H1 (cell line): ENCODE data around the gene VAPB. TPM values are rescaled to one million over a fixed set of nuclear protein-coding genes. Genes with fewer than 3 reads are reported as not detected.

ENCODE experiments used
- CTCF ChIA-PET: fragments of 300-600 bp; sonication (Branson Sonifier 250); formaldehyde crosslinking; loops from one replicate; lab custom pipeline; 2021; ENCODE audit not compliant: partially characterized antibody; lab: Charles Lee
- POLR2A ChIA-PET: fragments of 300-600 bp; sonication (Branson Sonifier 250); formaldehyde crosslinking; loops from one replicate; lab custom pipeline; 2021; ENCODE audit warnings: inconsistent platforms; ENCODE audit not compliant: partially characterized antibody; lab: Charles Lee
- DNase-seq, 2 experiments: peaks; one replicate each; pipeline versions ENCODE4 v3.0.0 to v3.0.0-alpha.2; 2010 to 2022; ENCODE audit warnings: low spot score in 2 of 2, low read depth in 1 of 2, mixed read lengths in 1 of 2
- FAIRE-seq: peaks from 2 replicates; lab custom pipeline; 2011; peaks lifted over from hg19 to GRCh38; lab: Jason Lieb, UNC
- H2AFZ ChIP-seq: 2 replicates; pipeline ENCODE4 v1.8.1; 2012; ENCODE audit warnings: low read length, inconsistent platforms
- H2AK5ac ChIP-seq: 2 replicates; pipeline ENCODE4 v1.6.1; 2013; ENCODE audit warnings: low read depth, low read length
- H2BK120ac ChIP-seq: replicated peaks from 2 replicates; pipeline ENCODE3; 2013; ENCODE audit warnings: low read depth, low read length, inconsistent platforms
- H2BK12ac ChIP-seq: 2 replicates; pipeline ENCODE4 v1.6.1; 2013; ENCODE audit warnings: low read depth, low read length
- H2BK15ac ChIP-seq: 2 replicates; pipeline ENCODE4 v1.6.1; 2013; ENCODE audit warnings: low read length
- H2BK20ac ChIP-seq: 2 replicates; pipeline ENCODE4 v1.6.1; 2013; ENCODE audit warnings: low read length
- H2BK5ac ChIP-seq: 2 replicates; pipeline ENCODE4 v1.6.1; 2013; ENCODE audit warnings: low read depth, low read length
- H3K14ac ChIP-seq: 2 replicates; pipeline ENCODE4 v1.6.1; 2013; ENCODE audit warnings: inconsistent platforms; ENCODE audit not compliant: insufficient read length
- H3K18ac ChIP-seq: 2 replicates; pipeline ENCODE4 v1.6.1; 2013; ENCODE audit warnings: low read length; ENCODE audit errors: extremely low read depth
- H3K23ac ChIP-seq: 2 replicates; pipeline ENCODE4 v1.6.1; 2013; ENCODE audit warnings: inconsistent platforms; ENCODE audit not compliant: insufficient read length
- H3K23me2 ChIP-seq: 2 replicates; pipeline ENCODE4 v1.6.1; 2013; ENCODE audit warnings: low read depth, low read length
- H3K27ac ChIP-seq: 2 replicates; pipeline ENCODE4 v1.6.1; 2011; ENCODE audit warnings: low read depth, low read length, inconsistent platforms
- H3K27me3 ChIP-seq, 4 experiments: replicated peaks in 1 of 4; 1 replicate in 1 of 4; 2 replicates in 3 of 4; pipeline versions ENCODE4 v1.6.1 to v1.8.1; 2011 to 2013; ENCODE audit warnings: low read length in 3 of 4, mild to moderate bottlenecking in 3 of 4, inconsistent platforms in 2 of 4, mixed read lengths in 2 of 4, moderate library complexity in 1 of 4; ENCODE audit not compliant: control insufficient read depth in 3 of 4, insufficient read depth in 3 of 4; ENCODE audit errors: extremely low read depth in 1 of 4
- H3K36me3 ChIP-seq, 4 experiments: 2 replicates each; pipeline versions ENCODE4 v1.6.1 to v1.8.1; 2011 to 2013; ENCODE audit warnings: mild to moderate bottlenecking in 4 of 4, low read length in 3 of 4, moderate library complexity in 2 of 4, control low read depth in 1 of 4, inconsistent platforms in 1 of 4; ENCODE audit not compliant: insufficient read depth in 4 of 4, control insufficient read depth in 2 of 4
- H3K4ac ChIP-seq: replicated peaks from 2 replicates; pipeline ENCODE3; 2013; ENCODE audit warnings: low read length, low read depth, mixed read lengths, inconsistent platforms; ENCODE audit not compliant: insufficient read length
- H3K4me1 ChIP-seq, 4 experiments: replicated peaks in 1 of 4; 1 replicate in 1 of 4; 2 replicates in 3 of 4; pipeline versions ENCODE4 v1.6.1 to v1.8.1; 2011 to 2013; ENCODE audit warnings: low read length in 3 of 4, inconsistent platforms in 2 of 4, mixed read lengths in 1 of 4; ENCODE audit not compliant: insufficient read depth in 4 of 4, control insufficient read depth in 3 of 4
- H3K4me2 ChIP-seq, 2 experiments: 2 replicates each; pipeline versions ENCODE4 v1.6.1 to v1.8.1; 2011 to 2013; ENCODE audit warnings: low read depth in 2 of 2, low read length in 2 of 2, control low read depth in 1 of 2, inconsistent platforms in 1 of 2, mild to moderate bottlenecking in 1 of 2; ENCODE audit not compliant: insufficient read depth in 1 of 2
- H3K4me3 ChIP-seq, 4 experiments: fragments of 200-600, 300-600 bp in 1 of 4; sonication (generic), shearing (Covaris generic), sonication (Bioruptor Twin) in 1 of 4; 2 replicates each; pipeline versions ENCODE4 v1.5.1 to v1.8.1; 2011 to 2016; ENCODE audit warnings: low read length in 4 of 4, low read depth in 3 of 4, control low read depth in 2 of 4, inconsistent platforms in 2 of 4, mild to moderate bottlenecking in 2 of 4, mixed read lengths in 1 of 4, moderate library complexity in 1 of 4; ENCODE audit not compliant: insufficient read depth in 2 of 4; ENCODE audit errors: extremely low read depth in 1 of 4
- H3K56ac ChIP-seq: replicated peaks from 2 replicates; pipeline ENCODE3; 2013; ENCODE audit warnings: low read depth, mild to moderate bottlenecking, mixed read lengths, low read length, inconsistent platforms; ENCODE audit not compliant: insufficient read length
- H3K79me1 ChIP-seq: 2 replicates; pipeline ENCODE4 v1.6.1; 2013; ENCODE audit warnings: low read depth, low read length, control low read depth
- H3K79me2 ChIP-seq, 2 experiments: 2 replicates each; pipeline versions ENCODE4 v1.6.1 to v1.8.1; 2012 to 2013; ENCODE audit warnings: low read length in 2 of 2, mild to moderate bottlenecking in 2 of 2, inconsistent platforms in 1 of 2; ENCODE audit not compliant: insufficient read depth in 2 of 2, control insufficient read depth in 1 of 2
- H3K9ac ChIP-seq, 4 experiments: replicated peaks in 1 of 4; 1 replicate in 1 of 4; 2 replicates in 3 of 4; pipeline versions ENCODE4 v1.6.1 to v1.8.1; 2011 to 2013; ENCODE audit warnings: low read depth in 3 of 4, low read length in 3 of 4, control low read depth in 2 of 4, mild to moderate bottlenecking in 2 of 4, moderate library complexity in 2 of 4, inconsistent platforms in 1 of 4; ENCODE audit errors: extremely low read depth in 1 of 4
- H3K9me3 ChIP-seq, 2 experiments: 2 replicates each; pipeline versions ENCODE4 v1.6.1 to v1.8.1; 2012 to 2013; ENCODE audit warnings: mild to moderate bottlenecking in 2 of 2, moderate library complexity in 2 of 2, control low read depth in 1 of 2, inconsistent platforms in 1 of 2, low read depth in 1 of 2, low read length in 1 of 2, mixed read lengths in 1 of 2; ENCODE audit not compliant: insufficient read depth in 2 of 2
- H4K20me1 ChIP-seq, 2 experiments: replicated peaks in 1 of 2; 2 replicates each; pipeline versions ENCODE3 to v1.8.1; 2011 to 2013; ENCODE audit warnings: inconsistent platforms in 2 of 2, low read length in 2 of 2, mild to moderate bottlenecking in 1 of 2; ENCODE audit not compliant: insufficient read depth in 2 of 2, control insufficient read depth in 1 of 2
- H4K5ac ChIP-seq: 2 replicates; pipeline ENCODE4 v1.6.1; 2013; ENCODE audit warnings: low read length, low read depth, mixed read lengths, inconsistent platforms; ENCODE audit not compliant: insufficient read length
- H4K8ac ChIP-seq: 2 replicates; pipeline ENCODE4 v1.8.0; 2013; ENCODE audit warnings: mild to moderate bottlenecking, moderate library complexity, low read length, inconsistent platforms; ENCODE audit not compliant: insufficient read depth; ENCODE audit errors: extremely low read depth
- H4K91ac ChIP-seq: replicated peaks from 2 replicates; pipeline ENCODE3; 2013; ENCODE audit warnings: low read length, mixed read lengths, inconsistent platforms; ENCODE audit not compliant: insufficient read length
- ATF3 ChIP-seq: IDR thresholded peaks from 2 replicates; pipeline ENCODE4 v1.6.1; 2011; ENCODE audit warnings: low read depth, mild to moderate bottlenecking, low read length; ENCODE audit not compliant: insufficient read depth
- EP300 ChIP-seq, 2 experiments: IDR thresholded peaks; 1 replicate in 1 of 2; 2 replicates in 1 of 2; pipeline ENCODE4 v1.6.1; 2011 to 2012; ENCODE audit warnings: low read depth in 2 of 2, low read length in 2 of 2, mild to moderate bottlenecking in 2 of 2, borderline replicate concordance in 1 of 2, inconsistent platforms in 1 of 2, moderate library complexity in 1 of 2
- MAFK ChIP-seq: IDR thresholded peaks from 2 replicates; pipeline ENCODE4 v1.6.1; 2012; ENCODE audit warnings: low read depth, mild to moderate bottlenecking, improper control_type of control experiment, low read length
- SRF ChIP-seq: IDR thresholded peaks from 2 replicates; pipeline ENCODE4 v1.6.1; 2011; ENCODE audit warnings: mild to moderate bottlenecking, low read depth, low read length, moderate library complexity
- SUZ12 ChIP-seq: fragments of 200-600 bp; sonication (generic); IDR thresholded peaks from 2 replicates; pipeline ENCODE4 v1.6.1; 2012; ENCODE audit warnings: mild to moderate bottlenecking, inconsistent platforms, low read length, moderate library complexity, mixed read lengths
- WGBS, 2 experiments: shearing (Covaris generic) in 1 of 2; methylation state at CpG; one replicate each; pipeline versions ENCODE4 v1.1.6 to v1.1.7; 2013 to 2015; ENCODE audit warnings: low lambda C conversion rate in 2 of 2, mixed read lengths in 2 of 2, inconsistent platforms in 1 of 2, low coverage in 1 of 2, missing lambda C conversion rate in 1 of 2; ENCODE audit not compliant: insufficient replicate concordance in 2 of 2, insufficient coverage in 1 of 2, insufficient read length in 1 of 2; ENCODE audit errors: extremely low coverage in 1 of 2, missing lambda C conversion rate in 1 of 2; 5-methylcytosine and 5-hydroxymethylcytosine counted together
- polyA plus RNA-seq, 7 experiments: library from polyadenylated mRNA; depleted of rRNA in 3 of 7; stranded (reverse) in 5 of 7; unstranded in 2 of 7; fragments of >200 nt in 5 of 7; fragments of 200-250 nt in 2 of 7; gene quantifications; 1 replicate in 5 of 7; 2 replicates in 1 of 7; 4 replicates in 1 of 7; pipeline versions ENCODE4 v1.2.1 to v1.2.3, GENCODE V29; 2011 to 2013; ENCODE audit warnings: missing spikeins in 2 of 7, mixed read lengths in 2 of 7
- total RNA-seq: library from RNA; stranded (reverse); fragmentation: NEBNext Ultra II Directional; extraction: Animal tissue kit (Norgen Biotek cat#: 25700); gene quantifications from 2 replicates; pipeline ENCODE4 v1.2.1, GENCODE V29; 2021

The VAPB gene
- total and polyA plus RNA-seq, 2 of the 8 experiments (the other 6 are each of a cell fraction or from before 2014, with no cell fraction given), result 24.4 to 62.8 TPM

GRCh38 chr20:58438970-58439808 is 50.2 kb downstream of the VAPB start:
- Histone ChIP-seq H4K8ac (no peak overlapping the region), H3K4me2 (peak overlapping the region; percentile 17 to 41; a peak in 2 of 4 replicates), H4K5ac (no peak overlapping the region), H4K91ac (no peak overlapping the region), H2BK120ac (no peak overlapping the region), H2AK5ac (no peak overlapping the region), H3K9ac (peak overlapping the region in 1 of 4 experiments; percentile 40; a peak in 1 of 7 replicates), H3K36me3 (peaks cover 0 to 10% (median 3%) of the 10 kb centered on the region in 4 experiments; a peak in 2 of 8 replicates), H2AFZ (no peak overlapping the region), H3K79me1 (peaks cover 5% of the 10 kb centered on the region; the same call in 1 of the 2 replicates), H3K18ac (no peak overlapping the region), H2BK5ac (peak overlapping the region; percentile 0; the same call in 1 of the 2 replicates), H3K4me3 (no peak overlapping the region), H3K4me1 (peaks cover 0 to 21% (median 16%) of the 10 kb centered on the region in 4 experiments; a peak in 5 of 7 replicates), H3K27me3 (no peaks in the 10 kb centered on the region), H2BK12ac (no peak overlapping the region), H3K27ac (no peak overlapping the region), H3K23ac (no peak overlapping the region), H3K79me2 (peaks cover 7 to 54% of the 10 kb centered on the region in 2 experiments; a peak in 3 of 4 replicates), H3K56ac (no peak overlapping the region), H2BK15ac (no peak overlapping the region), H4K20me1 (no peaks in the 10 kb centered on the region), H3K4ac (no peak overlapping the region), H3K23me2 (no peaks in the 10 kb centered on the region), H3K9me3 (no peaks in the 10 kb centered on the region), H3K14ac (no peak overlapping the region), H2BK20ac (no peak overlapping the region)
- FAIRE-seq, result no peak
- TF ChIP-seq SUZ12 (no peak), ATF3 (no peak), MAFK (peak; percentile 72), SRF (no peak), EP300 (IDR thresholded peaks at IDR 0.05; ENCODE audit: borderline replicate concordance in 1 of 2, low read depth in 2 of 2, low read length in 2 of 2) (no peak)
- POLR2A ChIA-PET, result no interaction called here
- no peak for DNase-seq
- CTCF ChIA-PET, result interaction anchor here (0.9 to 5.1 kb wide), 7 partner anchors 9 to 205 kb away, joined by 3 to 27 read pairs (median 4); no protein-coding TSS in a partner anchor
- WGBS, 2 experiments, result 66% methylated on average over 5 of the region's 5 CpGs; no CpG with 5 or more reads in 1 of the 2 experiments
